ENCODE results near the gene SLC35D2.
"Not testable (repeated sequence)": the region's sequence is repeated elsewhere in the genome, so short reads cannot be mapped to it uniquely, and the experiment has no call there.

The SLC35D2 gene

DNA sequence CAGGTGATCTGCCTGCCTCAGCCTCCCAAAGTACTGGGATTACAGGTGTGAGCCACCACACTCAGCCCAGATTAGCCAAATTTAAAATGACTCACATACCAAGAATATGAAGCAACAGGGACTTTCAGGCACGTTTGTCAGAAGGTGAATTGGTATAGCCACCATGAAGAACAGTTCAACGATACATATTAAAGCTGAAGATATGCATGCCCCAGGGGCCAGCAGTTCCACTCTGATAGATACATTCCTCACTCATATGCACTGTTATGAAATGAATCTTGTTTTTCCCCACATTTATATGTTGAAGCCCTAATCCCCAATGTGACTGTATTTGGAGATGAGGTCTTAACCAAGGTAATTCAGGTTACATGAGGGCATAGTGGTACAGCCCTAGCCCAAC, 22.5 kb downstream of the SLC35D2 start:
- DNase-seq (ENCODE audit: low read depth in 2 of 2), result no peak

DNA sequence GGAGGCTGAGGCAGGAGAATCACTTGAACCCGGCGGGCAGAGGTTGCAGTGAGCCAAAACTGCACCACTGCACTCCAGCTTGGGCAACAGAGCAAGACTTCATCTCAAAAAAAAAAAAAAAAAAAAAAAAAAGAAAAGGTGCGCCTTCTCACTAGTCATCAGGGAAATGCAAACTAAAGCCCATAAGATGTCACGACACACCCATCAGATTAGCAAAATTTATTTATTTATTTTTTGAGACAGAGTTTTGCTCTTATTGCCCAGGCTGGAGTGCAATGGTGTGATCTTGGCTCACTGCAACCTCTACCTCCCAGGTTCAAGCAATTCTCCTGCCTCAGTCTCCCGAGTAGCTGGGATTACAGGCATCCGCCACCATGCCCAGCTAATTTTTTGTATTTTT, 23.0 kb downstream of the SLC35D2 start:
- DNase-seq (ENCODE audit: low read depth in 2 of 2), result not testable (repeated sequence)

- DNase-seq (ENCODE audit: low read depth in 2 of 2), result no peak
Measured at GRCh38 chr9:96350866-96351265, 32.6 kb downstream of the SLC35D2 start.

DNA sequence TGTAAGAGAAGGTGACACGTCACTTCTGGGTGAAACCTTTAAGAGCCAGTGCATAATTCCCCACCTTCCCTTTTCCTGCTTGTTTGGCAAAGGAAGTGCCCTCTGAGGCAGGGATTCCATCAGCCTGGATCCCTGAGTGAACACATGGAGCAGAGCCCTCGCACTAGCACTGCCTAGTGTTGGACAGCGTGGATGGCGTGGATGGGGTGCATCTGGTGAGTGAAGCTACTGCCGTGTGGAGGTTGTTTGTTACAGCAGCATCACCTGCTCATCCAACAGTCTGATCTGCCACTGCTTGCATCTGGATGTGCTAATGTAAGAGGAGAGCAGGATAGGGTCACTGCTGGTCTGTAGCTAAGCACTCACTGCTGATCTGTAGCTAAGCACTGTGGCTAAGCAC, 35.2 kb downstream of the SLC35D2 start:
- no peak for DNase-seq (ENCODE audit: low read depth in 2 of 2)

GRCh38 chr9:96345551-96345950, 38.0 kb downstream of the SLC35D2 start:
- no peak for DNase-seq (ENCODE audit: low read depth in 2 of 2)

- DNase-seq (ENCODE audit: low read depth in 2 of 2), result no peak
Measured at GRCh38 chr9:96344458-96345180, 38.9 kb downstream of the SLC35D2 start.

DNA sequence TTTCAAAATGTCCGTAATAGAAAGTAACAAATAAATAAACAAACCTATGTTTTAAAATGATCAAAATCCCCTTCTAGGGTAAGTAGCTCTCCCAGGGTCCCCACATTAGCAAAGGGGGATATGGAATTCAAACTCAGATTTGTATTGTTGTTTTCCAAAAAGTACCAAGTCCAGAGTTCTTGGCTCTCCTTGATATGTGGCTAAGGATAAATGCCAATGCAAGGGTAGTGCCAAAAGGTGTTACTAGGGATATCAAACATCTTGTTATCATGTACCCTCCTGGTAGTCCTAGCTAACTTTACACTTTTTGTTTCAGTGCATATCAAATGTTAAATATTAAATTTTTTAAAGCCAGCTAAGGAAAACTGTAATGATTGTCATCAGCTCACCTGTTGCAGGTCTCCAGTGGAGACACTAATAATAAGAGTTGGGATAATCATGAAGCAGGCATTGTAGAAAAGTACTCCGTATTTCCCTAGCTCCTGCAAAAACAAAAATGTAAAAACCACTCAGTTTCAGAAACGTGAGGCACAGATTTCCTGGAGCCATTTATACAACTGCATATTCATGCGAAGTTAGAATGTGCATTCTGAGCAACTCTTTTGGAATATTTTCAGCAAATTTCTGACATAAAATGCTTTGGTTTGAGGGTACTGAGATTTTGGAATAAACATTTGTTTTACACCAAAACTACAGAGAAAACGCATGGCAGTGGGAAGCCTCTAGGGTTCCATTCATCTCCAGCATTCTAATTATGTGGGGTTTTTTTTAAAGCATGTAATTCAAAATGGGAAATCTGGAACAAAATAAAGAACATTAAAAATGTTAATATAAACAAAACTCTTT, 39.8 kb downstream of the SLC35D2 start:
- no peak for DNase-seq (ENCODE audit: low read depth in 2 of 2)

DNA sequence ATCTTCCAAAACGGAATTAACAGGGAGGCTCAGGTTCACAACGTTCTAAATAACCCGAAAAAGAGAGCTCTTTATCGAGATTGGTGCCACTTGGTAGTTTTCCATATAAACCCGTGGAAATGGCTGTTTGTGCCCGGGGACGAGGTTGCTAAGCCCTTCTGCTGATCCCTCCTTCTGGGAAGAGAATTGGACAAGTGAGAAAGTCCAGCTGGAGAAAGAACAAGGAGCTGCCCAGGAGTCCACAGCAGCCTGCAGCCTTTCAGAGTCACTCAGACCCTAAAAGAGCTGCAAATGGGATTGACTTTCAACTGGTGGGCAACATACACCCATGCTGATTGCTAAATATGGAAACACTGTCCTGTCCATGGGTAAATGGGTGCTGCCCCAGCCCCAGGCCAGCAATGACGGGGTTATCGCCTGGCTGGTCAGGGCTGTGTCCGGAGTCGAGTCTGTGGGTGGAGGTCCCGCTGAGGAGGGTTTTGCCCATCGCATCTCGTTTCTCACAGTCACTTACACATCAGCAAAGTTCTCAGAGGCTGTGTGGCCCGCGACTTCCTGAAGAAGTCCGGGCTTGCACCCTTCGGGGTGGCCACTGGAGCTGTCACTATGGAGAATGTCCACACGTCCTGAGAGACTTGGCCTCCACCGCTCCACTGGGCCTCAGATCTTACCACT, 40.8 kb downstream of the SLC35D2 start:
- DNase-seq (ENCODE audit: low read depth in 2 of 2), result no peak

GRCh38 chr9:96340707-96341106, 42.8 kb downstream of the SLC35D2 start:
- DNase-seq (ENCODE audit: low read depth in 2 of 2), result no peak

GRCh38 chr9:96338299-96338698, 45.2 kb downstream of the SLC35D2 start:
- no peak for DNase-seq (ENCODE audit: low read depth in 2 of 2)

- DNase-seq (ENCODE audit: low read depth in 2 of 2), result no peak
Measured at GRCh38 chr9:96333958-96334357, 49.6 kb downstream of the SLC35D2 start.

GRCh38 chr9:96331236-96331947, 52.1 kb downstream of the SLC35D2 start:
- DNase-seq (ENCODE audit: low read depth in 2 of 2), result no peak

GRCh38 chr9:96327694-96328352, 55.7 kb downstream of the SLC35D2 start:
- DNase-seq (ENCODE audit: low read depth in 2 of 2), result peak in 1 of 2 experiments; percentile 20

- DNase-seq (ENCODE audit: low read depth in 2 of 2), result no peak
Measured at GRCh38 chr9:96323169-96323568, 60.3 kb downstream of the SLC35D2 start.

DNA sequence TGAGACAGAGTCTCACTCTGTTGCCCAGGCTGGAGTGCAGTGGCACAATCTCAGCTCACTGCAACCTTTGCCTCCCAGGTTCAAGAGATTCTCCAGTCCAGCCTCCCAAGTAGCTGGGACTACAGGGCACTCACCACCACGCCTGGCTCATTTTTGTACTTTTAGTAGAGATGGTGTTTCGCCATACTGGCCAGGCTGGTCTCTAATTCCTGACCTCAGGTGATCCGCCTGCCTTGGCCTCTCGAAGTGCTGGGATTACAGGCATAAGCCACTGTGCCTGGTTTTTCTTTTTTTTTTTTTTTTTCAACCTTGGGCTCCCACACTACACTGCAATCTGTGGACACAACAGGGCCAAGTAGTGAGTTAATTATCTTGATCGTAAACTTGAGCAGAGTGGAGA, 60.8 kb downstream of the SLC35D2 start:
- not testable (repeated sequence) for DNase-seq (ENCODE audit: low read depth in 2 of 2)

DNA sequence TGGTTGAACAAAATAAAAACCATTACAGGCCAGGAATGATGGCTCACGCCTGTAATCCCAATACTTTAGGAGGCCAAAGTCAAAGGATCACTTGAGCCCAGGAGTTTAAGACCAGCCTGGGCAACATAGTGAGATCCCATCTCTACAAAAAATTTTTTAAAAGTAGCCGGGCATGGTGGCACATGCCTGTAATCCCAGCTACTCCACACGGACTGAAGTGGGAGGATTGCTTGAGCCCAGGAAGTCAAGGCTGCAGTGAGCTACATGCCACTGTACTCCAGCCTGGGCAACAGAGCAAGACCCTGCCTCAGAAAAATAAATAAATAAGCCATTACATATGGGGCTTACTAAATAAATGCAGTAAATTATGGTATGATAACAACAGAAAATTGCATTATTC, 61.3 kb downstream of the SLC35D2 start:
- not testable (repeated sequence) for DNase-seq (ENCODE audit: low read depth in 2 of 2)

- DNase-seq (ENCODE audit: low read depth in 2 of 2), result no peak
Measured at GRCh38 chr9:96321515-96321914, 62.0 kb downstream of the SLC35D2 start.

DNA sequence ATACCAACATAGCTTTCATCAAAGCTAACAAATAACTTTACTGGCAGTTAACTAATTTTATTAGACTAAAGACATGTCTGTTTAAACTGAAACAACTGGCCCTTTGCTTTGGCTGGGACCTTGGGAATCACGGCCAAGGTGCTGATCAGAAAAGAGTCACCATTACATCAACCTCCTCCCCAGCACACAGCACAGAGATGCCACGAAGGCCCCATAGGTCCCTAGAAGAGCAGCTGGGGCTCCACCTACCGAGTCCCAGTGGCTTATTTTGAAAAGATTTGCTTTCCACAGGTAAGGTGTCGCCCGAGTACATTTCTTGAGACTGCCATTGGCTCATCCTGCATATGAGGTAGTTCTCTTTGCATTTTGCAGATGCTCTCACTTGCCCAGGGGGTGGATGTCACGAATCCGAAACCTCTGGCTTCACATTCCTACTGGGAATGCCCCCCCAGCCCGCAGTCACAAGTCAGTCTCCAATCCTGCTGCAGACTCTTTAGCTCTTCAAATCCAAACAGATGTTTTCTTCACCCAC, 62.7 kb downstream of the SLC35D2 start:
- DNase-seq (ENCODE audit: low read depth in 2 of 2), result no peak

- DNase-seq (ENCODE audit: low read depth in 2 of 2), result no peak
Measured at GRCh38 chr9:96318921-96319565, 64.5 kb downstream of the SLC35D2 start.

DNA sequence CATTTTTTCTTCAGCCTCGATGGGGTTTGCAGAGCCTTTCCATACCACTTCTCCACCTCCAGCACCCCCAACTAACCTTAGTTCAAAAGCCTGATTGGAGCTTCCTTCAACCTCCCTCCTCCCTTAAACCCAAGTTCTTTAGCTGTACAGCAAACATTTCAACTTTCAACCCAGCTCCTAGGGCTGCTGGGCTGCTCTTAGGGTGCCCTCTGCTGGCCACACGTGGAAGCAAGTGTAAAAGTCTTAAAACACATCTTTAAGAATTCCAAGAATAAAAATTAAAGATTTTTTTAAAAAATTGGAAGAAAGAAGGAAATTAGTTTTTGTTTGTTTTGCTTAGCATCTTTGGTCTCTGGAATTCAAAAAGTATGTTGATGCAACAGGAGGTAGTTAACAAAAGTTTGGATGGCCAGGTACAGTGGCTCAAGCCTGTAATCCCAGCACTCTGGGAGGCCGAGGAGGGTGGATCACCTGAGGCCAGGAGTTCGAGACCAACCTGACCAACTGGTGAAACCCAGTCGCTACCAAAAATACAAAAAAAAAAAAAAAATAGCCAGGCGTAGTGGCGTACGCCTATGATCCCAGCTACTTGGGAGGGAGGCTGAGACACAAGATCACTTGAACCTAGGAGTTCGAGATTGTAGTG, 66.1 kb downstream of the SLC35D2 start:
- DNase-seq (ENCODE audit: low read depth in 2 of 2), result peak; percentile 17 to 42
